Peyer's patch (tissue), 4 donors: Measurements from ENCODE around the gene IRF8. TPM values are rescaled to one million over a fixed set of nuclear protein-coding genes. Genes with fewer than 3 reads are reported as not detected.
"Not testable (repeated sequence)": the region's sequence is repeated elsewhere in the genome, so short reads cannot be mapped to it uniquely, and the experiment has no call there.

Experiments used
- DNase-seq, 3 donors: peaks; one replicate each; pipeline ENCODE4 v3.0.0-alpha.2; 2017 to 2019
- H3K27ac ChIP-seq, 4 donors: fragments of 200-600 bp; sonication (generic); one replicate each; pipeline ENCODE4 v1.5.1; 2016 to 2019
- H3K27me3 ChIP-seq, 2 donors: fragments of 200-600 bp; sonication (generic); one replicate each; pipeline ENCODE4 v1.5.1; 2019
- H3K36me3 ChIP-seq, 3 donors: fragments of 200-600 bp; sonication (generic); one replicate each; pipeline ENCODE4 v1.5.1; 2016 to 2019
- H3K4me1 ChIP-seq, 4 donors: fragments of 200-600 bp; sonication (generic); one replicate each; pipeline ENCODE4 v1.5.1; 2016 to 2019
- H3K4me3 ChIP-seq, 4 donors: fragments of 200-600 bp; sonication (generic); 1 replicate in 3 of 4; 2 replicates in 1 of 4; pipeline ENCODE4 v1.5.1; 2016 to 2019; ENCODE audit warnings: mild to moderate bottlenecking in 1 of 4
- H3K9me3 ChIP-seq, 4 donors: fragments of 200-600 bp; sonication (generic); one replicate each; pipeline ENCODE4 v1.5.1; 2016 to 2019; ENCODE audit warnings: mild to moderate bottlenecking in 1 of 4
- CTCF ChIP-seq, 6 experiments: fragments of 450-650 bp in 4 of 6; fragments of 200-600 bp in 2 of 6; sonication (generic) in 1 of 6; IDR thresholded peaks; one replicate each; pipeline ENCODE4 v1.5.1; 2017 to 2019; ENCODE audit warnings: antibody characterized with exemption in 6 of 6, mild to moderate bottlenecking in 3 of 6, moderate library complexity in 1 of 6
- POLR2A ChIP-seq, 2 donors: fragments of 450-650 bp; IDR thresholded peaks; one replicate each; pipeline ENCODE4 v1.5.1; 2017; ENCODE audit warnings: antibody characterized with exemption in 2 of 2, mild to moderate bottlenecking in 2 of 2, moderate library complexity in 2 of 2
- total RNA-seq, 4 donors: library from RNA; depleted of rRNA; stranded (reverse); fragments of >200 nt; gene quantifications; one replicate each; pipeline ENCODE4 v1.1.0, GENCODE V29; 2016

The IRF8 gene
- total RNA-seq, 4 donors from 2014 or later, result 39.8 to 191 (median 93.2) TPM

- no peaks in the 10 kb centered on the region for H3K9me3 ChIP-seq
- DNase-seq, result peak in 1 of 3 donors; percentile 45
- H3K27me3 ChIP-seq, result no peaks in the 10 kb centered on the region
- H3K36me3 ChIP-seq, result no peaks in the 10 kb centered on the region
- no peak for TF ChIP-seq CTCF (IDR thresholded peaks at IDR 0.05)
- TF ChIP-seq POLR2A (IDR thresholded peaks at IDR 0.05), result no peak
- H3K4me1 ChIP-seq, result peaks cover 0 to 3% (median 0%) of the 10 kb centered on the region in 4 donors
- H3K27ac ChIP-seq, result peak overlapping the region in 2 of 4 donors; percentile 11 to 19
- H3K4me3 ChIP-seq, result no peak overlapping the region
Measured at GRCh38 chr16:85869785-85870558, 29.0 kb upstream of the IRF8 start.

GRCh38 chr16:85871756-85872155, 27.2 kb upstream of the IRF8 start:
- Histone ChIP-seq H3K27me3 (no peaks in the 10 kb centered on the region), H3K27ac (no peak overlapping the region)
- DNase-seq, result no peak

GRCh38 chr16:85872734-85873133, 26.2 kb upstream of the IRF8 start:
- Histone ChIP-seq H3K36me3 (no peaks in the 10 kb centered on the region), H3K9me3 (no peaks in the 10 kb centered on the region), H3K27me3 (no peaks in the 10 kb centered on the region), H3K27ac (peak overlapping the region in 1 of 4 donors; percentile 2), H3K4me1 (peaks cover 0 to 3% (median 0%) of the 10 kb centered on the region in 4 donors), H3K4me3 (no peak overlapping the region)
- TF ChIP-seq CTCF (IDR thresholded peaks at IDR 0.05) (no peak), POLR2A (IDR thresholded peaks at IDR 0.05) (no peak)
- DNase-seq, result no peak

More at GRCh38 chr16:85871756-85872155, 27.2 kb upstream of the IRF8 start:
- H3K4me1 ChIP-seq, result peaks cover 0 to 3% (median 0%) of the 10 kb centered on the region in 4 donors
- no peak overlapping the region for H3K4me3 ChIP-seq
- H3K9me3 ChIP-seq, result no peaks in the 10 kb centered on the region
- TF ChIP-seq POLR2A (IDR thresholded peaks at IDR 0.05) (no peak), CTCF (IDR thresholded peaks at IDR 0.05) (no peak)
- H3K36me3 ChIP-seq, result no peaks in the 10 kb centered on the region

GRCh38 chr16:85873153-85873552, 25.8 kb upstream of the IRF8 start:
- no peaks in the 10 kb centered on the region for H3K36me3 ChIP-seq
- H3K27ac ChIP-seq, result peak overlapping the region in 2 of 4 donors; percentile 2 to 15
- H3K27me3 ChIP-seq, result no peaks in the 10 kb centered on the region
- DNase-seq, result no peak
- H3K9me3 ChIP-seq, result no peaks in the 10 kb centered on the region
- no peak overlapping the region for H3K4me3 ChIP-seq
- TF ChIP-seq POLR2A (IDR thresholded peaks at IDR 0.05) (no peak), CTCF (IDR thresholded peaks at IDR 0.05) (no peak)
- peaks cover 0 to 3% (median 0%) of the 10 kb centered on the region in 4 donors for H3K4me1 ChIP-seq

GRCh38 chr16:85874031-85874430, 24.9 kb upstream of the IRF8 start:
- not testable (repeated sequence) for H3K27me3 ChIP-seq, H3K9me3 ChIP-seq, H3K4me1 ChIP-seq, H3K4me3 ChIP-seq, DNase-seq, H3K27ac ChIP-seq, H3K36me3 ChIP-seq

GRCh38 chr16:85878407-85878806, 20.6 kb upstream of the IRF8 start:
- Histone ChIP-seq H3K4me3 (no peak overlapping the region), H3K36me3 (no peaks in the 10 kb centered on the region), H3K27me3 (no peaks in the 10 kb centered on the region), H3K4me1 (no peaks in the 10 kb centered on the region), H3K27ac (no peak overlapping the region), H3K9me3 (no peaks in the 10 kb centered on the region)
- TF ChIP-seq POLR2A (IDR thresholded peaks at IDR 0.05) (no peak), CTCF (IDR thresholded peaks at IDR 0.05) (no peak)
- no peak for DNase-seq
